Stimulated activated naive CD8-positive, alpha-beta T cell treated with anti-CD3 and anti-CD28 coated beads, Interleukin-15, Interleukin-2, amounts not matched to agents 100 ng/mL and 50 ng/mL, for 24 hours (primary cell): ENCODE results near the gene SLC34A1.
"Not testable (repeated sequence)": the region's sequence is repeated elsewhere in the genome, so short reads cannot be mapped to it uniquely, and the experiment has no call there.

Experiments
- H3K27ac Mint-ChIP-seq: one replicate; pipeline ENCODE4 v1.8.0; 2021; ENCODE audit warnings: mild to moderate bottlenecking, mixed read lengths
- H3K27me3 Mint-ChIP-seq: one replicate; pipeline ENCODE4 v1.8.0; 2021; ENCODE audit warnings: mixed read lengths
- H3K36me3 Mint-ChIP-seq: one replicate; pipeline ENCODE4 v1.8.0; 2021; ENCODE audit warnings: low read depth, mixed read lengths
- H3K4me1 Mint-ChIP-seq: one replicate; pipeline ENCODE4 v1.8.0; 2021; ENCODE audit warnings: low read depth, mixed read lengths
- H3K4me3 Mint-ChIP-seq: one replicate; pipeline ENCODE4 v1.8.0; 2021; ENCODE audit warnings: mild to moderate bottlenecking, mixed read lengths
- H3K9me3 Mint-ChIP-seq: one replicate; pipeline ENCODE4 v1.8.0; 2021; ENCODE audit warnings: mixed read lengths

The SLC34A1 gene

DNA sequence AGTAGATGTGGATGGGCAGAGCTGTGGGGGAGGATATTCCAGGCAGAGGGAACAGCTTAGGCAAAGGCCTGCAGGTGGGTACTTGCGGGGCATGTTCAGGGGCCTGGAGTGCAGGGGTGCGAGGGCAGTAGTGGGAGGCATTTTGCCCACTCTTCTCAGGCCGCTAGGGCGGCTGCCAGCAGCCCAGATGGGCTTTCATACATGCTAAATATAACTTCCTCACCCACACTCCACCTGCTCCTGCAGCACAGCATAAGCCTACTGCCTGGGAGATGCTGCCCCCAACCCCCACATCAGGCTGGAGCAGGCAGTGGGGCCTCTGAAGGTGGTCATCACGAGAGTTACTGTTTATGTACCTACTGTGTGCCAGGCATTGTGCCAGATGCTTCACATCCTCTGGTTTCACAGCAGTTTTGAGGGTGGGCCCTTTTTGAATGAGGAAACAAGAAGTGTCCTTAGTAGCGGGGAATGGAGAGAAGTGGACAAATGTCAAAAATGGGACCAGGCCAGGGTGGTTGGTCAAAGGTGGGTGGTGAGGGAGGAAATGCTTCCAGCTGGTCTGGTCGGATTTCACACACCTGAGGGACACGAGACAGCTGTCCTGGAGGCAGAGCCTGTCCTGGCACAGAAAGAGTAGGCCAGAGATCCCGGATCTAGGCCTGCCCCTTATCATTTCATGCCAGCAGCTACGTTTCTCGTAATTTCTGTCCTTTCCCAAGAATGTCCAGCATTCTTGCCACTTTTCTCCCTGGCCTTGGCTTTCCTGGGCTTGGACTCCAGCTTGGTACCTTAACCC is 14.4 kb upstream of the SLC34A1 start:
- Mint-ChIP-seq H3K36me3 (peaks cover 24% of the 10 kb centered on the region), H3K9me3 (no peaks in the 10 kb centered on the region), H3K4me1 (peaks cover 71% of the 10 kb centered on the region), H3K27ac (no peak overlapping the region), H3K4me3 (no peak overlapping the region), H3K27me3 (no peaks in the 10 kb centered on the region)

GRCh38 chr5:177370488-177371119 is 13.6 kb upstream of the SLC34A1 start:
- Mint-ChIP-seq H3K27ac (no peak overlapping the region), H3K27me3 (no peaks in the 10 kb centered on the region), H3K9me3 (no peaks in the 10 kb centered on the region), H3K4me1 (peaks cover 63% of the 10 kb centered on the region), H3K36me3 (peaks cover 24% of the 10 kb centered on the region), H3K4me3 (no peak overlapping the region)

GRCh38 chr5:177371120-177372033 is 12.9 kb upstream of the SLC34A1 start:
- H3K27ac Mint-ChIP-seq = no peak overlapping the region
- H3K4me1 Mint-ChIP-seq = peaks cover 57% of the 10 kb centered on the region
- no peaks in the 10 kb centered on the region for H3K9me3 Mint-ChIP-seq
- H3K4me3 Mint-ChIP-seq = no peak overlapping the region
- H3K36me3 Mint-ChIP-seq = peaks cover 22% of the 10 kb centered on the region
- no peaks in the 10 kb centered on the region for H3K27me3 Mint-ChIP-seq

GRCh38 chr5:177372034-177372896 is 12.0 kb upstream of the SLC34A1 start:
- Mint-ChIP-seq H3K4me1 (peaks cover 55% of the 10 kb centered on the region), H3K27ac (peak overlapping the region; percentile 71), H3K9me3 (no peaks in the 10 kb centered on the region), H3K4me3 (no peak overlapping the region), H3K36me3 (peaks cover 20% of the 10 kb centered on the region), H3K27me3 (no peaks in the 10 kb centered on the region)

DNA sequence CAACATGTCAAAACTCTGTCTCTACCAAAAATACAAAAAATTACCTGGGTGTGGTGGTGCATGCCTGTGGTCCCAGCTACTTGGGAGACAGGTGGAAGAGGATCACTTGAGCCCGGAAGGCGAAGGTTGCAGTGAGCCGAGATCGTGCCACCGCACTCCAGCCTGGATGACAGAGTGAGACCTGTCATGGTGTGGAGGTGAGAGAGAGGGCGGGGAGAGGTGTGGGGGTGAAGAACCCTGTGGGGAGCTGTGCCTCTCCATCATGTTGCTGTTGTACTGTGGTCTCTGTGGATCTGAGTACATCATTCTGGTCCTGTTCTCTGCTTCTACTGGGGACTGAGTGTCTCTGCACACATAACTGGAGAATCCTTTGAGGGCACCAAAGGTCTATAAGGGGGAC is 11.3 kb upstream of the SLC34A1 start:
- Mint-ChIP-seq H3K27me3 (no peaks in the 10 kb centered on the region), H3K4me3 (no peak overlapping the region), H3K4me1 (peaks cover 55% of the 10 kb centered on the region), H3K9me3 (no peaks in the 10 kb centered on the region), H3K27ac (peak overlapping the region; percentile 71), H3K36me3 (peaks cover 20% of the 10 kb centered on the region)

DNA sequence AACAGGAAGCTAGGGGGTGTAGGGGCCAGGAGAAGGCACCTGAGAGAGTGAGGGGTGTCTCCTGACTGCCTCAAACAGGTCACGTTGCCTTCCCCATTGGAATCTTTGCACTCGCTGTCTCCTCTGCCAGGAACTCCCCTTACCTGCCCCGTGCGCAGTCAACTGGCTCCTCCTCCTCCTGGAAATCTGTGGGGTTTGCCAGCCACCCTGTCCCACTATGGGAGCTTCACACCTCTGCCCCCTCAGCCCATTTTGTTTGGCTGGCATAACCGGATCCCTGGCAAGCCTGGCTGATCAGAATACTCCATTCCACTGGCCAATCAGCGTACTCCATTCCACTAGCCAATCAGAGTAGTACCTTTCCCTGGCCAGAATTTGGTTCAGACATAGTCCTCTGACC is 10.4 kb upstream of the SLC34A1 start:
- Mint-ChIP-seq H3K4me1 (peaks cover 48% of the 10 kb centered on the region), H3K9me3 (no peaks in the 10 kb centered on the region), H3K36me3 (peaks cover 11% of the 10 kb centered on the region), H3K27ac (peak overlapping the region; percentile 70), H3K4me3 (no peak overlapping the region), H3K27me3 (no peaks in the 10 kb centered on the region)

DNA sequence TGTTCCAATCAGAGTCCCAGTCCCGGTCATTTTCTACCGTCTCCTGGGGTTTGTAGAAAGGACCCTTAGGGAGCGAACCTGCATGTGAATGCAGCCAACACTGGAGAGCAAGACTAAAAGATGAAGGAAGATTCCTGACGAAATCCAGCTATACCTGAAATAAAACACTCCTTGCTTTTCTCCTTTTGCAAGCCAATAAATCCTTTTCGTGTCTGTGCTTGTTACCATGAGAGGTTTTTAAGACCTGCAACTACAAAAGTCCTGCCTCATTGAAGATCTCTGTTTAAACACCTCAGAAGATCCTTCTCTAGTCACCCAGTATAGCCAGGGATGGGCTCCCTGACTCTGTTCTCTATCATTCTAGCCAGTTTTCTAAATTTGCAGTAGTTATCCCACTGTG is 10.0 kb upstream of the SLC34A1 start:
- Mint-ChIP-seq H3K27ac (peak overlapping the region; percentile 70), H3K4me3 (no peak overlapping the region)

DNA sequence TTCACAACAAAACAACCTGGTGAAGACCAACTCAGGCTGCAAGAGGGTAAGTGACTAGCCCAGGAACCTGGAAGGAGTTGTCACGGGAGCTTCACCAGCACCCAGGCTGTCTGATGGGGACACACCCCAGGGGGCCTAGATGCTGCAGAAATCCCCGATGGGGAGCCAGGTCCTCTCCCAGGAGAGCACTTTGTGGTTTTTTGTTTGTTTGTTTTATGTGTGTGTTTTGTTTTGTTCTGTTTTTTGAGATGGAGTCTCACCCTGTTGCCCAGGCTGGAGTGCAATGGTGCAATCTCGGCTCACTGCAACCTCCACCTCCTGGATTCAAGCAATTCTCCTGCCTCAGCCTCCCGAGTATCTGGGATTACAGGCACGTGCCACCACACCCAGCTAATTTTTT is 8.7 kb upstream of the SLC34A1 start:
- H3K27ac Mint-ChIP-seq, H3K36me3 Mint-ChIP-seq: not testable (repeated sequence)
- H3K4me1 Mint-ChIP-seq = peaks cover 48% of the 10 kb centered on the region

More for the DNA sequence above, 10.0 kb upstream of the SLC34A1 start:
- no peaks in the 10 kb centered on the region for H3K27me3 Mint-ChIP-seq
- H3K36me3 Mint-ChIP-seq = peaks cover 7% of the 10 kb centered on the region
- H3K4me1 Mint-ChIP-seq = peaks cover 47% of the 10 kb centered on the region
- no peaks in the 10 kb centered on the region for H3K9me3 Mint-ChIP-seq

DNA sequence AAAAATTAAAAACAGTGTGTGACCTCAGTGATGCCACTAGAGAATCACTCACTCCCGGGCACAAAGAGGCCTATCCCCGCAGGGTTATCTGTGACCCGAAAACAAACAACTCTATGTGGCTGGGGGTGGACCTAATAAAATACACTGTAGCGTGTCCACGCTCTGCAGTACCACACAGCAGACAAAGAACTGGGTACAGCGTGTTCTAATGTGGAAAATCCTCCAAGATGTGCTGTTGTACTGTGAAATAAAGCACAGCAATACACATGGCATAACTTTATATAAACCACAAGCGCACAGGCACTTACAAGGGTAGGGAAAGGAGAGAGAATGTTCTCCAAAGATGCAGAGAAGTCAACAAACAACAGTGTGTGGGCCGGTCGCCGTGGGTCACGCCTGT is 8.1 kb upstream of the SLC34A1 start:
- Mint-ChIP-seq H3K36me3 (no peaks in the 10 kb centered on the region), H3K4me3 (no peak overlapping the region), H3K4me1 (peaks cover 48% of the 10 kb centered on the region), H3K27ac (no peak overlapping the region), H3K27me3 (no peaks in the 10 kb centered on the region), H3K9me3 (no peaks in the 10 kb centered on the region)

More for the DNA sequence above, 8.7 kb upstream of the SLC34A1 start:
- not testable (repeated sequence) for H3K4me3 Mint-ChIP-seq, H3K9me3 Mint-ChIP-seq, H3K27me3 Mint-ChIP-seq

DNA sequence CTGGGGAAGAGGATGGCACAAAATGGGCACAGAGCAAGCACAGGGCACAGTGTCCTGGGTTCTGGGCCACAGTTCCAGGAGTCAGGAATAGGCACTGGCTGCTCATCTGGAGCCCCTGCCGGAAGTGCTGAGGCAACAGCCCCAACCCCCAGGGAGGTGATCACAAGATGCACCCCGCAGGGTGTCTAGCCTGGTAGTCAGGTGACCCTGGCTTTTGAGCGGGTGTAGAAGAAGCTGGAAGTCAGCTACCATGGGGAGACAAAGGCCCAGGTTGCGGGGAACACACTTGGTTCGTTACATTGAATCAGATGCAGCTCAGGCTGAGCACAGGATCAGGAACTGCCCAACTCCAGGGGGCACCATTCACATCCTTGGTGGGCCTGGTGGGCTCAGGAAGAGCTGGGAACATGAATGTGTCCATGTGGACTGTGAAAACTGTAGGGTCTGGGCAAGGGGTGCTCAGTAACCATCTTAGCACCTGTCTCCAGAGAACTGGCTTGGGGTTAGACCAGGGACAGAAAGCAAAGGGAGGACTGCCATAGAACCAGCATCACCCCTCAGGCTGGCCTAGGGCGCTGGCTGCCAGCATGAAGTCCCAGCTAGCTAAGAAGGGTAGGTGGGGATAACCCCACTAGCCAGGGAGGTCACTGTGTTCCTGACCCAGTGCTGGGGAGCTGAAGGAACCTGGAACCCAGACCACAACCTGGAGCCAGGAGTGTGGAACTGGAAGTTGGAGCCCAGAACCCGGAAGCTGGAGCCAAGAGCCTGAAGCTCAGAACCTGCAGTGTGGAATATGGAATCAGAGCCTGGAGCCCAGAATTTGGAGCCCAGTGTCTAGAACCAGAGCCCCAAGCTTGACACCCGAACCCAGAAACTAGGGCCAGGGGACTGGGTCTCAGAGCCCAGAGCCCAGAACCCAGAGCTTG is 6.1 kb upstream of the SLC34A1 start:
- peaks cover 34% of the 10 kb centered on the region for H3K4me1 Mint-ChIP-seq
- no peaks in the 10 kb centered on the region for H3K9me3 Mint-ChIP-seq
- H3K27me3 Mint-ChIP-seq = no peaks in the 10 kb centered on the region
- no peak overlapping the region for H3K27ac Mint-ChIP-seq
- H3K4me3 Mint-ChIP-seq = no peak overlapping the region
- no peaks in the 10 kb centered on the region for H3K36me3 Mint-ChIP-seq

GRCh38 chr5:177378884-177379883 is 5.0 kb upstream of the SLC34A1 start:
- no peaks in the 10 kb centered on the region for H3K36me3 Mint-ChIP-seq
- H3K9me3 Mint-ChIP-seq = no peaks in the 10 kb centered on the region
- no peak overlapping the region for H3K4me3 Mint-ChIP-seq
- H3K27ac Mint-ChIP-seq = no peak overlapping the region
- H3K27me3 Mint-ChIP-seq = no peaks in the 10 kb centered on the region
- peaks cover 23% of the 10 kb centered on the region for H3K4me1 Mint-ChIP-seq

- peaks cover 24% of the 10 kb centered on the region for H3K4me1 Mint-ChIP-seq
These were observed 3.5 kb upstream of the SLC34A1 start for GRCh38 chr5:177380805-177381126.

More at GRCh38 chr5:177380805-177381126, 3.5 kb upstream of the SLC34A1 start:
- Mint-ChIP-seq H3K27ac (no peak overlapping the region), H3K9me3 (no peaks in the 10 kb centered on the region), H3K4me3 (no peak overlapping the region), H3K27me3 (no peaks in the 10 kb centered on the region), H3K36me3 (no peaks in the 10 kb centered on the region)
